Bone marrow (tissue), 2 donors: ENCODE results near the gene DAPK1.
"Not testable (repeated sequence)": the region's sequence is repeated elsewhere in the genome, so short reads cannot be mapped to it uniquely, and the experiment has no call there.

Source experiments
- DNase-seq, 2 donors: peaks; one replicate each; lab custom pipeline; 2025; lab: John Stamatoyannopoulos, UW

Gene DAPK1

GRCh38 chr9:87543251-87543650, 45.6 kb downstream of the DAPK1 start:
- no peak for DNase-seq

GRCh38 chr9:87545858-87546257, 48.2 kb downstream of the DAPK1 start:
- DNase-seq = no peak

- no peak for DNase-seq
Measured at GRCh38 chr9:87546704-87547103, 49.0 kb downstream of the DAPK1 start.

GRCh38 chr9:87547671-87548081, 50.0 kb downstream of the DAPK1 start:
- no peak for DNase-seq

- no peak for DNase-seq
Measured at GRCh38 chr9:87548159-87548558, 50.5 kb downstream of the DAPK1 start.

- not testable (repeated sequence) for DNase-seq
Measured at GRCh38 chr9:87549088-87549487, 51.4 kb downstream of the DAPK1 start.

GRCh38 chr9:87549791-87550190, 52.1 kb downstream of the DAPK1 start:
- no peak for DNase-seq

GRCh38 chr9:87550253-87550954, 52.7 kb downstream of the DAPK1 start:
- DNase-seq = no peak

- DNase-seq = no peak
Measured at GRCh38 chr9:87551772-87552217, 54.1 kb downstream of the DAPK1 start.

- DNase-seq = no peak
Measured at GRCh38 chr9:87554171-87554910, 56.7 kb downstream of the DAPK1 start.

- DNase-seq = peak in 1 of 2 donors; percentile 13
Measured at GRCh38 chr9:87554976-87555375, 57.3 kb downstream of the DAPK1 start.

- no peak for DNase-seq
Measured at GRCh38 chr9:87556039-87556438, 58.4 kb downstream of the DAPK1 start.

- no peak for DNase-seq
Measured at GRCh38 chr9:87556821-87557220, 59.2 kb downstream of the DAPK1 start.

- DNase-seq = no peak
Measured at GRCh38 chr9:87557996-87558395, 60.3 kb downstream of the DAPK1 start.

- no peak for DNase-seq
Measured at GRCh38 chr9:87558606-87559190, 61.0 kb downstream of the DAPK1 start.

GRCh38 chr9:87562062-87562461, 64.4 kb downstream of the DAPK1 start:
- no peak for DNase-seq

GRCh38 chr9:87562530-87563170, 65.0 kb downstream of the DAPK1 start:
- no peak for DNase-seq

- no peak for DNase-seq
Measured at GRCh38 chr9:87564111-87564510, 66.4 kb downstream of the DAPK1 start.

- DNase-seq = no peak
Measured at GRCh38 chr9:87564791-87565241, 67.1 kb downstream of the DAPK1 start.

GRCh38 chr9:87567001-87567400, 69.3 kb downstream of the DAPK1 start:
- no peak for DNase-seq

GRCh38 chr9:87567571-87567970, 69.9 kb downstream of the DAPK1 start:
- no peak for DNase-seq

GRCh38 chr9:87567983-87568382, 70.3 kb downstream of the DAPK1 start:
- DNase-seq = no peak

GRCh38 chr9:87568401-87568800, 70.7 kb downstream of the DAPK1 start:
- no peak for DNase-seq
